Psoas muscle (tissue), 8 donors: ENCODE measurements around the gene KCNJ1. TPM values are rescaled to one million over a fixed set of nuclear protein-coding genes. Genes with fewer than 3 reads are reported as not detected.

Experiments used
- ATAC-seq, 4 donors: fragments of 200-7000 bp; cut with Tn5 transposase; one replicate each; pipeline ENCODE4 v1.9.1; 2020; ENCODE audit warnings: moderate library complexity in 3 of 4, mild to moderate bottlenecking in 2 of 4
- DNase-seq, 2 donors: peaks; one replicate each; pipeline ENCODE4 v3.0.0-alpha.2; 2020
- H3K27ac ChIP-seq: fragments of 200-600 bp; one replicate; pipeline ENCODE4 v1.8.0; 2022
- H3K27me3 ChIP-seq, 3 donors: fragments of 200-600 bp in 1 of 3; one replicate each; pipeline versions ENCODE4 v1.6.1 to v1.8.0; 2013 to 2022; ENCODE audit warnings: low read length in 2 of 3, mild to moderate bottlenecking in 2 of 3, moderate library complexity in 1 of 3; ENCODE audit not compliant: insufficient read depth in 3 of 3
- H3K36me3 ChIP-seq, 2 donors: fragments of 200-600 bp in 1 of 2; one replicate each; pipeline versions ENCODE4 v1.6.1 to v1.8.0; 2013 to 2022; ENCODE audit warnings: low read depth in 1 of 2, mild to moderate bottlenecking in 1 of 2, moderate library complexity in 1 of 2; ENCODE audit not compliant: insufficient read depth in 1 of 2
- H3K4me1 ChIP-seq: fragments of 200-600 bp; one replicate; pipeline ENCODE4 v1.8.0; 2022
- H3K4me3 ChIP-seq: fragments of 200-600 bp; one replicate; pipeline ENCODE4 v1.8.0; 2022; ENCODE audit warnings: mild to moderate bottlenecking
- H3K9me3 ChIP-seq: fragments of 200-600 bp; one replicate; pipeline ENCODE4 v1.8.0; 2022
- WGBS, 3 donors: extraction: QIAGEN DNeasy Blood & Tissue Kit; methylation state at CpG; one replicate each; pipeline versions ENCODE4 v1.1.6 to v1.1.7; 2013; 5-methylcytosine and 5-hydroxymethylcytosine counted together
- intact Hi-C, 2 donors: fragments of 100-400 bp; cut with DNase I; formaldehyde crosslinking; loops; one replicate each; pipeline versions ENCODE4 v1.11.0 to v1.14.2; 2022
- polyA plus RNA-seq, 3 donors: library from polyadenylated mRNA; stranded (reverse); fragments of 200-250 nt; gene quantifications; one replicate each; pipeline ENCODE4 v1.2.3, GENCODE V29; 2013
- total RNA-seq, 4 donors: library from RNA; stranded (reverse); fragmentation: NEBNext Ultra II Directional in 2 of 4; extraction: Animal tissue kit (Norgen Biotek cat#: 25700) in 2 of 4; gene quantifications; one replicate each; pipeline versions ENCODE4 v1.2.1 to v1.2.4, GENCODE V29; 2021 to 2023
- TF ChIP-seq, protein P1 (sequence below): fragments of 200-600 bp; IDR thresholded peaks from one replicate; pipeline ENCODE4 v1.8.0; 2022; ENCODE audit warnings: antibody characterized with exemption
- donor health status: healthy with polysubstance abuse.
- donor health status: DM: no; HTN: no; CAD: no; lungs with moderate emphysema.
- donor health status: Bipolar disorder and iron deficiency.
- donor health status: healthy.
- donor health status: DM: yes; HTN: yes; CAD: no.
- donor health status: DM: no; HTN: no; CAD: no.
- donor health status: DM: no; HTN: no; CAD: no.
- donor health status: DM: yes; HTN: yes; CAD: no.

Gene KCNJ1
- total and polyA plus RNA-seq, 7 donors: not detected

DNA sequence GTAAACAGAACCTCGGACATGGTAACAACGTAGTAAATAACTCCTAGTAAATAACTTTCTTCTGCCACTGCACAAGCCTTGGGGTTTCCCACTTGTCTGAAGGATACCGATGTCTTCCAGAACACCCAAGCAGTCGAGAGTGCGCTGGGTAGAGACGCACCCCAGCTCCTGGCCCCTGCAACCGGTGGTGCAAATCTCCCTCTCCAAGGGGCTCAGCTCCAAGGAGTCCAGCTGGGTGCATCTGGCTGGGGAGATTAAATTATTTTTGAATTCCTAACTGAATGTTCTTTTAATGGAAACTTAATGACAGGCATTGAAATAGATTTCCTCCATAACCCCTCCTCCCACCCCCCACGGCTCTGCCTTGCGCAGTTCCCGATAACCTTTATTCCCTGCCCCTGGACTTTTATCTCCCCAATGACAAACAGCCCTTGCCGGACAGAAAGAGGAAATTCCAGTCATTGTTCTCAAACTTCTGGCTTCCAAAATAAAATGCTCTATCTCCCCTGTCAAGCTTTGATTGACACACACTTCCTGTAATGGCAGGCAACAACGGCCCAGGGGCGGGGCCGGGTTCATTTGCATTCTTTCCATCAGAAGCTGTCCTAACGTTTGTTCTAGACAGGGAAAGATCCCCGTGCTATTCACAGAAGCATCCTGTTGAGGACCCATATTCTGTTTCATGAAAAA is 31.2 kb downstream of the KCNJ1 start:
- 14 to 20% (median 15%) methylated on average over 16 of the region's 16 CpGs for WGBS, 3 donors
- TF ChIP-seq, protein P1, sequence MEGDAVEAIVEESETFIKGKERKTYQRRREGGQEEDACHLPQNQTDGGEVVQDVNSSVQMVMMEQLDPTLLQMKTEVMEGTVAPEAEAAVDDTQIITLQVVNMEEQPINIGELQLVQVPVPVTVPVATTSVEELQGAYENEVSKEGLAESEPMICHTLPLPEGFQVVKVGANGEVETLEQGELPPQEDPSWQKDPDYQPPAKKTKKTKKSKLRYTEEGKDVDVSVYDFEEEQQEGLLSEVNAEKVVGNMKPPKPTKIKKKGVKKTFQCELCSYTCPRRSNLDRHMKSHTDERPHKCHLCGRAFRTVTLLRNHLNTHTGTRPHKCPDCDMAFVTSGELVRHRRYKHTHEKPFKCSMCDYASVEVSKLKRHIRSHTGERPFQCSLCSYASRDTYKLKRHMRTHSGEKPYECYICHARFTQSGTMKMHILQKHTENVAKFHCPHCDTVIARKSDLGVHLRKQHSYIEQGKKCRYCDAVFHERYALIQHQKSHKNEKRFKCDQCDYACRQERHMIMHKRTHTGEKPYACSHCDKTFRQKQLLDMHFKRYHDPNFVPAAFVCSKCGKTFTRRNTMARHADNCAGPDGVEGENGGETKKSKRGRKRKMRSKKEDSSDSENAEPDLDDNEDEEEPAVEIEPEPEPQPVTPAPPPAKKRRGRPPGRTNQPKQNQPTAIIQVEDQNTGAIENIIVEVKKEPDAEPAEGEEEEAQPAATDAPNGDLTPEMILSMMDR: no peak
- DNase-seq: no peak
- Histone ChIP-seq H3K9me3 (no peaks in the 10 kb centered on the region), H3K36me3 (no peaks in the 10 kb centered on the region), H3K27ac (no peak overlapping the region), H3K4me3 (no peak overlapping the region), H3K4me1 (no peaks in the 10 kb centered on the region), H3K27me3 (peaks cover 0 to 2% (median 0%) of the 10 kb centered on the region in 3 donors)
- ATAC-seq: peak in 1 of 4 donors; percentile 40
- intact Hi-C loops: loop anchor here in 1 of 2 donors (10.0 kb wide), 1 partner anchor 801 kb away; no protein-coding TSS in a partner anchor

DNA sequence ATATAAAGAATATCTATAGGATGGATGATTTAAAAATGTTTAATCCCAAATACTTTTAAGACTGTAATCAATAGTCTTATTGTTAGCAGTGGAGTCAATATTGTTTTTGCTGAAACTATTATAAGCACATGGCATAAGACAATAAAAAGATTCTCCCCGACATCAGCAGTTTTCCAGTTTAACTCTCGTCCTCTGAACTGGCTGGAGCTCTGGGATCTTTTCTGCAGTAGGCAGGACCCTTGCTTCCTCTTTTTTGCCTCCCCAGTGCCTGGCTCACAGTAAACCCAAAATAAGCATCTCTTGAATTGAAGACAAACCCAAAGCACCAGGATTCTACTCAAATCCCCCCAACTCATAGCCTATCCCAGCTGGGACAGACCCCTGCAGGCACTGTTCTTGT is 32.9 kb downstream of the KCNJ1 start:
- 90 to 91% (median 91%) methylated on average over 2 of the region's 2 CpGs for WGBS, 3 donors
- H3K36me3 ChIP-seq: no peaks in the 10 kb centered on the region
- no peaks in the 10 kb centered on the region for H3K9me3 ChIP-seq
- H3K27me3 ChIP-seq: no peaks in the 10 kb centered on the region
- no peak overlapping the region for H3K27ac ChIP-seq
- ATAC-seq (no peak), DNase-seq (no peak)
- intact Hi-C loops: loop anchor here (5.0 to 10.0 kb wide), 5 partner anchors 547 to 802 kb away; no protein-coding TSS in a partner anchor
- TF ChIP-seq, protein P1: no peak
- H3K4me1 ChIP-seq: no peaks in the 10 kb centered on the region
- no peak overlapping the region for H3K4me3 ChIP-seq

DNA sequence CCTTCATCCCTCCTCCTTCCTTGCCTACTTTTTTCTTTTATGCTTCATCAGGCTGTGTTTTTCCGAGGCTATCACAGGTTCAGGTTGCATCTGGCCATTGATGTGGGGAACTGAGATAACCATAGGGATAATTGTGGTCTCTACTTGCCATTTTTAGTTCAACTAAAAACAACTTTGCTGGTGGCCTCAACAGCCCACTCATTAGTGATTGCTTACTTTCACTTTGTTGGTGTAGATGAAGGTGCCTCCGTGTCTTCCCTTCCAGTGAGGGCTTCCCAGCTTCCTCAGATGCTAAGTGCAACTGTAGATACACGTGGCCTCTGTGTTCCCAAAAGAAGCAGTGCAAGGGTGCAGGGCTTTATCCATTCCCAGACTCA is 35.0 kb downstream of the KCNJ1 start:
- Histone ChIP-seq H3K4me3 (no peak overlapping the region), H3K4me1 (no peaks in the 10 kb centered on the region), H3K36me3 (no peaks in the 10 kb centered on the region), H3K27ac (no peak overlapping the region), H3K9me3 (no peaks in the 10 kb centered on the region), H3K27me3 (no peaks in the 10 kb centered on the region)
- 54 to 55% (median 55%) methylated on average over 3 of the region's 3 CpGs for WGBS, 3 donors
- intact Hi-C loops: loop anchor here (5.0 to 10.0 kb wide), 5 partner anchors 545 to 800 kb away; no protein-coding TSS in a partner anchor
- no peak for DNase-seq
- TF ChIP-seq, protein P1: no peak
- no peak for ATAC-seq

DNA sequence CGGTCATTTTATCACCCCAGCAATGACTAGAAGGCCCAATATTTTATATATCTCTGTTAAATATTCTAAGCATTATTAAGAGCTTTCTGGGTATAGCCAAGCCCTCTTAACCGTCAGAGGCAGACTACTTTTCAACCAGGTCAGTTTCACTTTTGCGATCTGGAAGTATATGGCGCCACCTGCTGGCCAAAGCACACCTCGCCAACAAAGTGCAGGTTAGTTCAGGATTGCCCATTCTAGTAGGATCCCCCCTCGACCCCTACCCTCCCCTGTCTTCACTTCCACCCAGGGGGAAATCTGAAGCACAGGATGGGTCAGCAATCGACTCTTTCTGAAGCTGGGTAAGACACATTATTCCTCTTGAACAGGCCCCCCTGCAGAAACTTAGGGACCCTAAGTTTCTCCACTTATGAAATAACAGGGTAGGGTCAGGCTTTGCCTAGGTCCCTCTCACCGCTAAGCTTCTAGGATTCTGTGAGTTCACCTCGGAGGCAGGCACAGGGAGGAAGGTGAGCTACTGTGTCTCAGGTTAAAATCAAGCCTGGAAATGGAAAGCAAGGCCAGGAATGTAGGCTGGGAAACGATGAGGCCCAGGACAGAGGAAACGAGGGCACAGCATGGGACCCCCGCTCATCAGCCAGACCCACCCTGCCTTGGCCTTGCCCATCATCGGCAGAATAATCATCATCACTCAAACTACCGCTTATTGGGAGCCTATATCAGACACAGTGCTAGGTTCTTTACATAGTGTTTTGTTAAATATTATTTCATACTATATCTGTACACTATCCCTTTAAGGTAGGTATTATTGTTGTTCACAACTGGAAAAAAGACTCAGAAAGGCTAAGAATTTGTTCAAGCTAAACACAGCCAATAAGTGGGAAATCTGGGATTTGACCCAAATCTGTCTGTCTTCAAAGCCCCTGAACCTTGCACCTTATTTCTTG is 35.6 kb downstream of the KCNJ1 start:
- no peaks in the 10 kb centered on the region for H3K36me3 ChIP-seq
- 33 to 35% (median 33%) methylated on average over 14 of the region's 14 CpGs for WGBS, 3 donors
- H3K9me3 ChIP-seq: no peaks in the 10 kb centered on the region
- H3K27me3 ChIP-seq: no peaks in the 10 kb centered on the region
- intact Hi-C loops: loop anchor here (2.0 to 10.0 kb wide), 6 partner anchors 544 to 799 kb away; no protein-coding TSS in a partner anchor
- no peaks in the 10 kb centered on the region for H3K4me1 ChIP-seq
- TF ChIP-seq, protein P1: peak; percentile 88
- DNase-seq (peak; percentile 78 to 87), ATAC-seq (peak; percentile 76 to 92 (median 82))
- H3K4me3 ChIP-seq: no peak overlapping the region
- H3K27ac ChIP-seq: no peak overlapping the region
